ENCODE results near the gene CBLN2.

The CBLN2 gene

DNA sequence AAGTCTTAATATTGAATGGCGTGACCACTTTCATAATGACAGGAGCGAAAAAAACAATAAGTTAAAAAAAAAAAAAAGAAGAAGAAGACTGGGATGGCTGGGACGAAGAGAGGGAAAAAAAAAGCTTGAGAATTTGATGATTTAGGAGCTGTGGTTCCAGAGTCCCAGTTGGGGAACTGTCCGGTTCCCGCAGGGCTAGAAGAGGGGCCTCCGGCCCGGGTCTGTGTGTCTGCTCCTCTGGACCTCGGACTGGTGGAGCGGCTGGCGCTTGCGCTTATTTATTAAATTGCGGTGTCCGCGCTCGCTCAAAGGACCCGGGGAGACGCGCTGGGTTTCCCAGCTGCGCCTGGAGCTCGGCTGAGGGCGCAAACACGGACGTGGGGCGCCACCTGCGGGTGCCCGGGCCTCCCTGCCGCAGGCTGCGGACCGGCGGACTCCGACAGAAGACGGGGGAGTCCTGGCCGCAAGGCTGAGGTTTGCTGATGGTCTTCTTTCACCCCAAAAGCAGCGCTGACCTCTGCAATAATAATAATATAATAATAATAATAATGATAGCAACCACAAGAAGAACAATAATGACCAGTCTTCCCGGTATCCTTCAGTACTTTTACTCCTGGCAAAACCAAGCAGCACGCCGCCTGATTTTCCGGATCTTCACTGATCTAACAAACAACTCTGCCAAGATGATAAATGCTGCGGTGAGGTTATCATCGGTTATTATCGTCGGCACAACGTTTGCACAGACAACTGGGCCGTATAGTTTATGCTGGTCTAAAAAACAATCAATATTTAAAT is at the start of gene CBLN2:
Gene CBLN2, minus strand, starts transcription at position 251 of the 795 bp plus-strand sequence. CDS start 2,182 bp downstream, outside the sequence.
- ATAC-seq (peak; percentile 67), DNase-seq (peak; percentile 66)
- Mint-ChIP-seq H3K4me1 (peaks cover 2% of the 10 kb centered on the region), H3K27me3 (peaks cover 35% of the 10 kb centered on the region), H3K4me3 (peak within 1 kb of the TSS; percentile 6), H3K36me3 (ENCODE audit: low read depth) (no peaks in the 10 kb centered on the region), H3K9me3 (no peaks in the 10 kb centered on the region), H3K27ac (no peak within 1 kb of the TSS)

DNA sequence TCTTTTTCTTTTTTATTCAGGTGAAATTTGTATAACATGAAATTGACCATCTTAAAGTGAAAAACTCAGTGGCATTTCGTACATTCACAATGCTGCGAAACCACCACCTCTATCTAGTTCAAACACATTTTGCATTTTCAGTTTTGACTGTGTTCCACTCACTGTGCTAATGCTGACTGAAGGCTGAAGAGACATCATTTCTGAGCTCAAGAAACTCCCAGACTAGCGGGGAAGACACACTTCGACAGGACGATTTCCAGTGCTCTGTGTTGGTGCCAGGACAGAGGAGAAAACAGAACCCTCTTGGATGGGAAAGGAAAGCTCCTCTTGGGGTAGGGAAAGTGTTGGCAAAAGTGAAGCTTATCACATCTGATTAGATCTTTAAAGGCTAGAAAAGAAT is 44.2 kb upstream of the CBLN2 start:
- no peaks in the 10 kb centered on the region for H3K36me3 Mint-ChIP-seq (ENCODE audit: low read depth)
- peaks cover 7% of the 10 kb centered on the region for H3K9me3 Mint-ChIP-seq
- H3K4me1 Mint-ChIP-seq = no peaks in the 10 kb centered on the region
- H3K27ac Mint-ChIP-seq = no peak overlapping the region
- DNase-seq (no peak), ATAC-seq (no peak)
- no peaks in the 10 kb centered on the region for H3K27me3 Mint-ChIP-seq
- H3K4me3 Mint-ChIP-seq = no peak overlapping the region

DNA sequence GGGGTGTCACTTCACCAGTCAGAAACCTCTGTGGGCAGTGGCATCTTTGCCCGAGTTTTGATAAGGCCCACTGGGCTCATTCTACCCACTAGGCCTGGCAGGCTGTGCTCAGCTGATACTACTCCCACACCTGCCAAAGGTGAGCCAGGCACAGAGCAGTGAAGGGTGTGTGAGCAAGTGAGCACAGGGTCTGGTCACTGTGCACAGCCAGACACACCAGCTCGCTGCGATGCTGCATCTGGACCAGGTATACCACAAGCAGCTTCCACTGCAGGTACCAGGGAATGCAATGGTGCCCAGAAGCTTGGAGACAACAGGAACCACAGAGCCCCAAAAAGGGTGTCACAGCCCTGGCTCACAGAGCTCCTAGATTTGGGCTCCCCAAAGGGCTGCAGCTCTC is 40.6 kb upstream of the CBLN2 start:
- no peak for ATAC-seq
- no peak for DNase-seq
- H3K27me3 Mint-ChIP-seq = no peaks in the 10 kb centered on the region
- H3K9me3 Mint-ChIP-seq = peaks cover 7% of the 10 kb centered on the region
- H3K36me3 Mint-ChIP-seq (ENCODE audit: low read depth) = no peaks in the 10 kb centered on the region
- no peak overlapping the region for H3K4me3 Mint-ChIP-seq
- no peak overlapping the region for H3K27ac Mint-ChIP-seq
- H3K4me1 Mint-ChIP-seq = no peaks in the 10 kb centered on the region

DNA sequence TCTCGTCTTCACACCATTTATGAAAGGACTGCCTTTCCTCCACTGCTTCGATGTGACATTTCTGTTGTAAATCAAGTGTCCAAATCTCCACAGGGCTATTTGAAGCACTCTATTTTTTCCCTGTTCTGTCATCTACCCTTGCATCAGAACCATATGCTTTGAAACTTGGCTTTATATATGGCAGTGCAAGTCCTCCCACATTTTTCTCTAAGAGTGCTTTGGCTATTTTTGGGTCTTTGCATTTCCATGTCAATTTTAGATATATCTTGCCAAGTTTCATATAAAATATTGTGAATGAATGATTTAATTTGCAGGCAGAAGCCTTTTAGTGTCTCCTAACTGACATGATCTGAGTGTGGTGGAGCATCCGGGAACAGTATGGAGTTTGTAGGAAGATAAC is 37.8 kb upstream of the CBLN2 start:
- no peaks in the 10 kb centered on the region for H3K4me1 Mint-ChIP-seq
- DNase-seq (no peak), ATAC-seq (no peak)
- no peak overlapping the region for H3K4me3 Mint-ChIP-seq
- H3K27ac Mint-ChIP-seq = no peak overlapping the region
- no peaks in the 10 kb centered on the region for H3K9me3 Mint-ChIP-seq
- H3K27me3 Mint-ChIP-seq = no peaks in the 10 kb centered on the region
- no peaks in the 10 kb centered on the region for H3K36me3 Mint-ChIP-seq (ENCODE audit: low read depth)

DNA sequence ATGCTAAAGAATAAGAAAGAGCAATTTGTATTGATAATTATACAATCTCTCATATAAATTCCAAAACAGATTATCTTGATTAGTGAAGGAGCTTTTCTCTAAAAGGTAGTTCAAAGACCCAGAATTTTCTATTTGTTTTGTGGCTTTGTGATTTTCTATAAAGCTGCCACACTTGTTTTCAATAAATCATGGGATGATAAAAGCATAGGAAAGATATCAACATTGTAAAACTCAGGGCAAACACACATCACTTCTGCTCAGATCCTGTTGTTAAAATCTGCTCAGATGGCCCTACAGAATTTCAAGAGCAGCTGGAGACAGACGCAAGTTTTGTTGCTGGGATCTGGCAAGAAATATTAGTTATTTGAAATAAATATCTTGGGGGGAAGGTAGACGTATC is 28.8 kb upstream of the CBLN2 start:
- no peaks in the 10 kb centered on the region for H3K9me3 Mint-ChIP-seq
- H3K27ac Mint-ChIP-seq = no peak overlapping the region
- DNase-seq = no peak
- H3K36me3 Mint-ChIP-seq (ENCODE audit: low read depth) = no peaks in the 10 kb centered on the region
- H3K4me1 Mint-ChIP-seq = no peaks in the 10 kb centered on the region
- H3K4me3 Mint-ChIP-seq = no peak overlapping the region
- H3K27me3 Mint-ChIP-seq = no peaks in the 10 kb centered on the region
- no peak for ATAC-seq

DNA sequence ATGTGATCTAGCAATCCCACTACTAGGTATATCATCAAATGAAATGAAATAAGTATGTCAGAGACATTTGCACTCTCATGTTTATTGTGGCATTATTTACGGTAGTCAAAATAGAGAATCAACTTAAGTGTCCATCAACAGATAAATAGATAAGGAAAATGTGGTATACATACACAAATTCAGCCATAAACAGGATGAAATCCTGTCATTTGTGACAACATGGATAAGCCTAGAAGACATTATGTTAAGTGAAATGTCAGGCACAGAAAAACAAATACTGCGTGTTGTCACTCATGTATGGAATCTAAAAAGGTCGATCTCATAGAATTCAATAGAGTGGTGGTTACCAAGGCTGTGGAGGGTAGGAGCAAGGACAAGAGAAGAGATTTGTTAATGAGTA is 22.1 kb upstream of the CBLN2 start:
- no peaks in the 10 kb centered on the region for H3K27me3 Mint-ChIP-seq
- H3K4me1 Mint-ChIP-seq = no peaks in the 10 kb centered on the region
- no peak for ATAC-seq
- H3K27ac Mint-ChIP-seq = no peak overlapping the region
- H3K9me3 Mint-ChIP-seq = peaks cover 11% of the 10 kb centered on the region
- no peak overlapping the region for H3K4me3 Mint-ChIP-seq
- DNase-seq = no peak
- no peaks in the 10 kb centered on the region for H3K36me3 Mint-ChIP-seq (ENCODE audit: low read depth)

DNA sequence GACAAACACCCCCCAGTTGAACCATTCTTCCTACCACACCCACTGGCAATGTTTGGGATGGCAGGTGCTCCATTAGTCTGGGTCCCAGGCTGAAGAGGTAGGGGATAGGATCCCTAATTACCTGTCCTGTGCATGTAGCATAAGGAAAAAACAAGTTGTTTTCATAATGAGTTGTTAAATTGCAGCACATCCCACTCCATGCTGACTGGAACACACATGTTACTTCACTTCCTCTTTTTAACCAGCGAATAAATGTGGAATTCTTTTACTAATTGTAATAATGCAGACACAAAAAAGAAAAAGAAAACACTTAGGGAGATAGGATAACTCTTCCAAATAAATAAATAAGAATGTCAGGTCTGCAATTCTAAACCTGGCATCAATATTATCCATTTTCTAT is 11.8 kb upstream of the CBLN2 start:
- Mint-ChIP-seq H3K4me3 (no peak overlapping the region), H3K9me3 (no peaks in the 10 kb centered on the region), H3K36me3 (ENCODE audit: low read depth) (no peaks in the 10 kb centered on the region), H3K4me1 (no peaks in the 10 kb centered on the region), H3K27ac (no peak overlapping the region), H3K27me3 (peaks cover 4% of the 10 kb centered on the region)
- DNase-seq = no peak
- ATAC-seq = no peak

DNA sequence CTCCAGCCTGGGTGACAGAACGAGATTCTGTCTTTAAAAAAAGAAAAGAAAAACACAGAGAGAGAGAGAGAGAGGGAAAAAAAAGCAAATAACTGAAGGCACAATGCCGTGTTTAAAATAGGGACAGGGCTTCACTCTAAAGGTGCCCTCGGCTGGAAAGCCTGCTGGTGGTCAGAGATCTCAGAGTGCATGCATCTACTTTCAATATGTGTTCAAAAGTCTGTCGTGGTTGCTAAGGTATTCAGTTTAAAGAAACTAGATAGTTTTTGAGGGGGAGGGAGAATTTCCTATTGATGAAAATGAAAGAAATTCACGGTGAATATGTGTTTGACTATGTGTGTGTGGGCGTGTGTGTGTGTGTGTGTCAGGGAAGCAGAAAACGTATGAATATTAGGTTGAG is 11.0 kb upstream of the CBLN2 start:
- no peak overlapping the region for H3K4me3 Mint-ChIP-seq
- H3K36me3 Mint-ChIP-seq (ENCODE audit: low read depth) = no peaks in the 10 kb centered on the region
- ATAC-seq = no peak
- no peaks in the 10 kb centered on the region for H3K9me3 Mint-ChIP-seq
- H3K4me1 Mint-ChIP-seq = no peaks in the 10 kb centered on the region
- no peak for DNase-seq
- peaks cover 4% of the 10 kb centered on the region for H3K27me3 Mint-ChIP-seq
- H3K27ac Mint-ChIP-seq = no peak overlapping the region

DNA sequence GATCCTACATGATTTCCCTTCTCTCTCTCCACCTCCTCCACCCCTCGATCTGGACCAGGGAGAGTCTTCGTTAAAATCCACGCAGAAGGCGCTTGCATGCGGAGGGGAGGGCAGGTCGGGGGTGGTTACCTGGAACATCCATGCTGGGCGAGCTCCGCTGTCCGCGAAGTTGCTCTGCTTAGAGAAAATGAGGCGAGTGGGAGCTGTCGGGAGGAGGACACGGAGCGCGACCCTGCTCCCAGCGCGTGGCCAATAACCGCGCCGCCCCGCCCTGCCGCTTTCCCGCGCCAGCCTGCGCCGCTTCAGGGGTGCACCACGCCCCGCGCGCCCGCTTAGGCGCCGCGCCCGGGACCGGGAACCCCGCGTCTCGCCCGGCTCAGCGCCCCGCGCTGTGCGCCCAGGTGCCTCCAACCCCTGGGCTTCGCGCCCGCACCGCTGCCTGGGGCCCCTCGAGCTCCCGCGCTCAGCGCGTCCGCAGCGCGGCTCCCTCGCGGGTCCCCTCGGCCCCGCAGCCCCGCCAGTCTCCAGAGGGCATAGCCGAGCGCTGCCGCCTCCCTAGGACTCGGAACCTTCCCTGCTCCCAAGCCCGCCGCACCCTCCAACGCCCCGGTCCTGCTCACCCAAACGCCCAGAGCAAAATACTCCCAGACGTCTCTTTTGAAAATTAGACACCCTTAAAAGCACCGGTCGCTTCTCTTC is 636 bp downstream of the CBLN2 start:
- peaks cover 2% of the 10 kb centered on the region for H3K4me1 Mint-ChIP-seq
- no peaks in the 10 kb centered on the region for H3K9me3 Mint-ChIP-seq
- DNase-seq (no peak), ATAC-seq (peak; percentile 26)
- peak overlapping the region; percentile 6 for H3K4me3 Mint-ChIP-seq
- peaks cover 38% of the 10 kb centered on the region for H3K27me3 Mint-ChIP-seq
- H3K36me3 Mint-ChIP-seq (ENCODE audit: low read depth) = no peaks in the 10 kb centered on the region
- no peak overlapping the region for H3K27ac Mint-ChIP-seq

DNA sequence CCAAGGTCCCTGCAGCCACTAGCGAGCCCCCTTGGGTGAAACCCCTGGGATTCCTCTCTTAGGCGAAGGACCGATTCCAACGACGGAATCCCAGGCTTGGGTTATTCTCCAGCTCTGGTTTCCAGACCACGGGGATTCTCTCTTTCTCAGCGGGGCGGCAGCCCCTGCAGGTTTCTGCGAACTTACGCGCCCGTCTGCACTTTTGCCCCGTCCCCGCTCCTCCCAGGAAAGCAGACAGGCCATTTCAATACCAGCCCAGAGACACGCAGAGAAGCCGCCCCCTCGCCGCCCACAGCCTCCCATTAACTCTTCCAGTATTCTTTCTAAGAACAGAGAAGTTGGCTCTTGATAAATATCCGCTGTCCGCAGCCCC is 1.2 kb downstream of the CBLN2 start:
- no peak overlapping the region for H3K4me3 Mint-ChIP-seq
- no peak for ATAC-seq
- H3K27ac Mint-ChIP-seq = no peak overlapping the region
- no peaks in the 10 kb centered on the region for H3K9me3 Mint-ChIP-seq
- no peak for DNase-seq
- no peaks in the 10 kb centered on the region for H3K36me3 Mint-ChIP-seq (ENCODE audit: low read depth)
- H3K4me1 Mint-ChIP-seq = peaks cover 2% of the 10 kb centered on the region
- H3K27me3 Mint-ChIP-seq = peaks cover 40% of the 10 kb centered on the region

DNA sequence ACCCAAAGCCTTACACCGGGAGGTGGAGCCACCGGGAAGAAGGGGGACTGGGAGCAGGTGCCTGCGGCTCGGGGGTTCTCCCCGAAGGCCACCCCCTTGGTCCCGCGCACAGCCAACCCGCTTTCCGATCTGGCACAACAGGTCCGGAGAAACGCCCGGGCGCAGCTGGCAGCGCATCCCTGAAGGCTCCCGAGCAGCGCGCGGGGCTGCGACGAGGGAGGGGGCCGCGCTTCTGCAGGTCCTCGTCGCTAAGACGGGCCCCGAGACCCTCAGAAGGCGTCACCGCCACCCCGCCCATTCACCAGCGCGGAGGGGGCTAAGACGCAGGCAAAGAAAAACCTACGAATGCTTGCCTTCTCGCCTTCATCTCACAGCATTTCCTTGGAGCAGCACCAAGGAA is 1.8 kb downstream of the CBLN2 start:
- ATAC-seq = no peak
- H3K4me1 Mint-ChIP-seq = peaks cover 2% of the 10 kb centered on the region
- H3K27me3 Mint-ChIP-seq = peaks cover 40% of the 10 kb centered on the region
- H3K9me3 Mint-ChIP-seq = no peaks in the 10 kb centered on the region
- no peak overlapping the region for H3K4me3 Mint-ChIP-seq
- H3K27ac Mint-ChIP-seq = no peak overlapping the region
- no peaks in the 10 kb centered on the region for H3K36me3 Mint-ChIP-seq (ENCODE audit: low read depth)
- no peak for DNase-seq

DNA sequence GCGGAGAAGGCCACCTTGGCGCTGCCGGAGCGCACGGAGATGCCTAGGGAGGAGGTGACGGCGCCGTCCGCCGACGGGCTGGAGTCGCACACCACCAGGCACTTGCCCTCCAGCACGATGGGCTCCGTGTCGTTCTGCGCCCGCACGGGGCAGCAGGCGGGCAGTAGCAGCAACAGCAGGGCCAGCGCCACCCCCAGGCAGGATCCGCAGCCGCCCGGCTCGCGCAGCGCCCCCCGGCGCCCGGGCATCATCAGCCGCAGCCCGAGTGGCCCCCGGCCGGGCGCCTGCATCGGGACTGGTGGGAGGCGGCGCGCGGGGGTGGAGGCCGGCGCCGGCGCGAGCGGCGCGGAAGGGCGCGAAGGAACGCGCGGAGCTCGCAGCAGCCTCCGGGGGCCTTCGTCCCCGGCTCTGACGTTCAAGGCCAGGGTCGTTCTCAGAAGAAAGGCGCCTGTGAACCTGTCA is 2.2 kb downstream of the CBLN2 start:
- Mint-ChIP-seq H3K9me3 (no peaks in the 10 kb centered on the region), H3K4me1 (peaks cover 2% of the 10 kb centered on the region), H3K27me3 (peaks cover 40% of the 10 kb centered on the region), H3K27ac (no peak overlapping the region), H3K4me3 (no peak overlapping the region), H3K36me3 (ENCODE audit: low read depth) (no peaks in the 10 kb centered on the region)
- no peak for ATAC-seq
- DNase-seq = no peak

DNA sequence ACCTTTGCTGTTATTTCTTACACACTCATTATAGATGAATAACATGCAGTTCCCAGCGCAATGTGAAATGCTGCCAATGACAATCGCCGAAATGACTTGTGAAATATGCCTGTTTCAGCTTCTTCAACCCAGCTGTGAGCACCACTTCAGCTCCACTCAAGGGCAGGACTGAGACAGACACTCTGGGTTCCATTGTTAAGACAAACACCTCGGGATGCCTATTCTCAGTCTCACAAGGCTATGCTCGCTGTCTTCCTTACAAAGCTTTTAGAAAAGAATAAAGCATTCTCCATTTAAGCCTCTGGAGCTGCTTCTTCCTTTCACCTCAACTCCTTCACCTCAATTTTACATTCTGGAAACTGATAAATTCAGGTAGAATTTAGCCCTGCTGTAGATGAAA is 4.2 kb downstream of the CBLN2 start:
- Mint-ChIP-seq H3K27me3 (peaks cover 32% of the 10 kb centered on the region), H3K36me3 (ENCODE audit: low read depth) (no peaks in the 10 kb centered on the region), H3K27ac (no peak overlapping the region), H3K9me3 (no peaks in the 10 kb centered on the region), H3K4me1 (peaks cover 2% of the 10 kb centered on the region), H3K4me3 (no peak overlapping the region)
- no peak for ATAC-seq
- no peak for DNase-seq

DNA sequence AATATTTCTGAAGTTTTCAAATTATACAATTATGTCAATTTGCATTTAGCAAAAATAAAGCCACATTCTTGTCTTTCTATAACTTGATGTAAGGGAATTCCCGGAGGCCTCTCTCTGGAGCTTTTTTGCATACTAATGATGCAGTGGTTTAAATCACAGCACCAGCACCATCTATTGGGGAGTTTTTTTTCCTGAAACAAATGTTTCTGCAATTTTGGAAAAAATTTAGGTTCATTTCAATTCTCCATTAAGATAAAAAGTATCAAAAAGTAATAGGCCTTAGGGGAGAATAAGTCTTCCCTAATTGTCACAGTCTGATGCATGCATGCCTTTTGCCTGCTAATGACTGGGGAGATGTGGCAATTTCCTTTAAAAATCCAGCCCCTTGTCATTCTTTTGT is 13.5 kb downstream of the CBLN2 start:
- H3K27me3 Mint-ChIP-seq = peaks cover 2% of the 10 kb centered on the region
- DNase-seq = no peak
- ATAC-seq = no peak
- H3K27ac Mint-ChIP-seq = no peak overlapping the region
- H3K9me3 Mint-ChIP-seq = no peaks in the 10 kb centered on the region
- H3K4me3 Mint-ChIP-seq = no peak overlapping the region
- H3K4me1 Mint-ChIP-seq = no peaks in the 10 kb centered on the region
- no peaks in the 10 kb centered on the region for H3K36me3 Mint-ChIP-seq (ENCODE audit: low read depth)

DNA sequence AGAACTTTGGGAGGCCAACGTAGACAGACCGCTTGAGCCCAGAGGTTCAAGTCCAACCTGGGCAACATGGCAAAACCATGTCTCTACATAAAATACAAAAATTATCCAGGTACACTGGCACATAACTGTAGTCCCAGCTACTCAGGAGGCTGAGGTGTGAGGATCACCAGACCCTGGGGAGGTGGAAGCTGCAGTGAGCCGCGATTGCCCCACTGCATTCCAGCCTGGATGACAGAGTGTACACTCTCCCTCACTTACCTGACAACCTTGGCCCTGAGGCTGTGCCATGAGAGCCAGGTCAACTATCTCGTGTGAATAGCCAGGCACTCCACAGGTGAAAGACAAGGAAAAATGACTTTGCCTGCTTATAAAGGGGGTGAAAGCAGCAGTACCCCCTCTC is 39.3 kb downstream of the CBLN2 start:
- Mint-ChIP-seq H3K27me3 (no peaks in the 10 kb centered on the region), H3K4me1 (no peaks in the 10 kb centered on the region), H3K27ac (no peak overlapping the region), H3K36me3 (ENCODE audit: low read depth) (no peaks in the 10 kb centered on the region), H3K9me3 (no peaks in the 10 kb centered on the region), H3K4me3 (no peak overlapping the region)
- DNase-seq (no peak), ATAC-seq (no peak)

All from activated naive CD8-positive, alpha-beta T cell treated with anti-CD3 and anti-CD28 coated beads, Interleukin-2, amount 50 U/mL, for 24 hours (primary cell).